Nephron (organoid): Measurements from ENCODE around the gene CHST6.
A peak's percentile ranks its signal among the peaks of the same experiment; 100 is the strongest.
"Not testable (repeated sequence)": the region's sequence is repeated elsewhere in the genome, so short reads cannot be mapped to it uniquely, and the experiment has no call there.

Source experiments
- H3K27ac Mint-ChIP-seq, 3 experiments: 2 replicates each; pipeline ENCODE4 v1.8.0; 2020; ENCODE audit warnings: mixed read lengths in 3 of 3, mild to moderate bottlenecking in 2 of 3, moderate library complexity in 1 of 3
- H3K27me3 Mint-ChIP-seq: 2 replicates; pipeline ENCODE4 v1.8.0; 2021; ENCODE audit warnings: low read depth, mild to moderate bottlenecking, moderate library complexity, mixed read lengths
- H3K36me3 Mint-ChIP-seq: 2 replicates; pipeline ENCODE4 v1.8.0; 2020; ENCODE audit warnings: low read depth, mixed read lengths
- H3K4me1 Mint-ChIP-seq: 2 replicates; pipeline ENCODE4 v1.8.0; 2020; ENCODE audit warnings: mixed read lengths
- H3K4me3 Mint-ChIP-seq, 3 experiments: 2 replicates each; pipeline ENCODE4 v1.8.0; 2020; ENCODE audit warnings: mild to moderate bottlenecking in 3 of 3, mixed read lengths in 3 of 3, moderate library complexity in 2 of 3
- H3K9me3 Mint-ChIP-seq: 2 replicates; pipeline ENCODE4 v1.8.0; 2020; ENCODE audit warnings: mixed read lengths
- CTCF ChIP-seq, 3 experiments: fragments of 200-600 bp; sonication (generic); IDR thresholded peaks; one replicate each; pipeline ENCODE4 v1.5.0; 2021; ENCODE audit warnings: antibody characterized with exemption in 3 of 3; ENCODE audit not compliant: unreplicated experiment in 3 of 3

The CHST6 gene

GRCh38 chr16:75445298-75445697 is 49.9 kb downstream of the CHST6 start:
- no peak for TF ChIP-seq CTCF (IDR thresholded peaks at IDR 0.05; ENCODE audit: unreplicated experiment in 3 of 3)
- no peak overlapping the region for H3K27ac Mint-ChIP-seq
- H3K36me3 Mint-ChIP-seq, result peaks cover 35% of the 10 kb centered on the region
- H3K4me1 Mint-ChIP-seq, result peaks cover 4% of the 10 kb centered on the region
- H3K4me3 Mint-ChIP-seq, result no peak overlapping the region
- no peaks in the 10 kb centered on the region for H3K27me3 Mint-ChIP-seq
- no peaks in the 10 kb centered on the region for H3K9me3 Mint-ChIP-seq

GRCh38 chr16:75443298-75443697 is 51.9 kb downstream of the CHST6 start:
- H3K27me3 Mint-ChIP-seq, result no peaks in the 10 kb centered on the region

GRCh38 chr16:75433732-75434413 is 61.4 kb downstream of the CHST6 start:
- H3K4me1 Mint-ChIP-seq, result peaks cover 16% of the 10 kb centered on the region
- peak overlapping the region; percentile 88 to 98 (median 98) for H3K27ac Mint-ChIP-seq
- peaks cover 11% of the 10 kb centered on the region for H3K9me3 Mint-ChIP-seq

More at GRCh38 chr16:75443298-75443697, 51.9 kb downstream of the CHST6 start:
- Mint-ChIP-seq H3K36me3 (peaks cover 21% of the 10 kb centered on the region), H3K4me1 (peaks cover 4% of the 10 kb centered on the region), H3K27ac (peak overlapping the region in 1 of 3 experiments; percentile 66), H3K9me3 (peaks cover under 1% of the 10 kb centered on the region), H3K4me3 (no peak overlapping the region)
- TF ChIP-seq CTCF (IDR thresholded peaks at IDR 0.05; ENCODE audit: unreplicated experiment in 3 of 3), result no peak

GRCh38 chr16:75432828-75433731 is 62.2 kb downstream of the CHST6 start, which contains the start of gene CFDP1:
Gene CFDP1 (minus strand): TSS chr16:75433503. CDS start chr16:75433352, 151 bp downstream.
- H3K4me1 Mint-ChIP-seq, result peaks cover 16% of the 10 kb centered on the region
- H3K9me3 Mint-ChIP-seq, result peaks cover 9% of the 10 kb centered on the region
- peaks cover 34% of the 10 kb centered on the region for H3K36me3 Mint-ChIP-seq
- peak within 1 kb of the TSS; percentile 88 to 98 (median 98) for H3K27ac Mint-ChIP-seq
- peak within 1 kb of the TSS; percentile 84 to 89 (median 86) for H3K4me3 Mint-ChIP-seq
- no peak for TF ChIP-seq CTCF (IDR thresholded peaks at IDR 0.05; ENCODE audit: unreplicated experiment in 3 of 3)
- no peaks in the 10 kb centered on the region for H3K27me3 Mint-ChIP-seq

More at GRCh38 chr16:75433732-75434413, 61.4 kb downstream of the CHST6 start:
- TF ChIP-seq CTCF (IDR thresholded peaks at IDR 0.05; ENCODE audit: unreplicated experiment in 3 of 3), result no peak
- Mint-ChIP-seq H3K4me3 (peak overlapping the region; percentile 84 to 89 (median 86)), H3K27me3 (no peaks in the 10 kb centered on the region), H3K36me3 (peaks cover 26% of the 10 kb centered on the region)

GRCh38 chr16:75429621-75430403 is 65.4 kb downstream of the CHST6 start:
- Mint-ChIP-seq H3K27me3 (no peaks in the 10 kb centered on the region), H3K4me3 (peak overlapping the region; percentile 62 to 79 (median 70)), H3K36me3 (peaks cover 42% of the 10 kb centered on the region), H3K9me3 (peaks cover 5% of the 10 kb centered on the region), H3K27ac (peak overlapping the region in 2 of 3 experiments; percentile 37 to 44), H3K4me1 (peaks cover 22% of the 10 kb centered on the region)
- no peak for TF ChIP-seq CTCF (IDR thresholded peaks at IDR 0.05; ENCODE audit: unreplicated experiment in 3 of 3)

- not testable (repeated sequence) for H3K4me3 Mint-ChIP-seq, H3K9me3 Mint-ChIP-seq, H3K27me3 Mint-ChIP-seq
- peaks cover 23% of the 10 kb centered on the region for H3K4me1 Mint-ChIP-seq
- H3K36me3 Mint-ChIP-seq, result peaks cover 35% of the 10 kb centered on the region
- peak overlapping the region in 1 of 3 experiments; percentile 49 for H3K27ac Mint-ChIP-seq
These were observed 68.7 kb downstream of the CHST6 start for GRCh38 chr16:75426524-75426923.

- H3K4me3 Mint-ChIP-seq, result peak overlapping the region in 2 of 3 experiments; percentile 43 to 73
- H3K36me3 Mint-ChIP-seq, result peaks cover 22% of the 10 kb centered on the region
- H3K27ac Mint-ChIP-seq, result peak overlapping the region; percentile 97 to 98 (median 98)
- not testable (repeated sequence) for H3K9me3 Mint-ChIP-seq, H3K27me3 Mint-ChIP-seq
- H3K4me1 Mint-ChIP-seq, result peaks cover 35% of the 10 kb centered on the region
These were observed 71.0 kb downstream of the CHST6 start for GRCh38 chr16:75424105-75424762.
